Body of pancreas (tissue), 4 donors: ENCODE results near the gene CELF5. TPM values are rescaled to one million over a fixed set of nuclear protein-coding genes. Genes with fewer than 3 reads are reported as not detected.

Experiments used
- ATAC-seq: fragments of 150-250 bp; one replicate; pipeline ENCODE4 v1.9.1; 2016
- DNase-seq, 4 donors: peaks; one replicate each; pipeline ENCODE4 v3.0.0-alpha.2; 2019
- H3K27ac ChIP-seq, 4 donors: fragments of 200-600 bp; sonication (generic); 1 replicate in 3 of 4; 2 replicates in 1 of 4; pipeline versions ENCODE4 v1.5.1 to v1.6.1; 2016 to 2019; ENCODE audit warnings: mild to moderate bottlenecking in 1 of 4, mixed read lengths in 1 of 4, moderate library complexity in 1 of 4
- H3K27me3 ChIP-seq, 2 donors: fragments of 200-600 bp; sonication (generic); one replicate each; pipeline ENCODE4 v1.6.0; 2016; ENCODE audit warnings: mild to moderate bottlenecking in 1 of 2
- H3K36me3 ChIP-seq, 2 donors: fragments of 200-600 bp; sonication (generic); replicated peaks in 1 of 2; 2 replicates each; pipeline ENCODE4 v1.5.1; 2016; ENCODE audit warnings: low read depth in 2 of 2; ENCODE audit not compliant: insufficient read depth in 1 of 2
- H3K4me1 ChIP-seq: fragments of 200-600 bp; sonication (generic); one replicate; pipeline ENCODE4 v1.6.0; 2016
- H3K4me3 ChIP-seq, 2 donors: fragments of 200-600 bp; sonication (generic); 1 replicate in 1 of 2; 2 replicates in 1 of 2; pipeline ENCODE4 v1.5.1; 2016 to 2019
- H3K9me3 ChIP-seq, 3 donors: fragments of 200-600 bp; sonication (generic); 1 replicate in 2 of 3; 2 replicates in 1 of 3; pipeline ENCODE4 v1.5.1; 2016
- POLR2A ChIP-seq, 3 donors: fragments of 450-650 bp; IDR thresholded peaks; one replicate each; pipeline ENCODE4 v1.6.1; 2016; ENCODE audit warnings: antibody characterized with exemption in 3 of 3, mild to moderate bottlenecking in 2 of 3
- WGBS, 2 donors: methylation state at CpG; one replicate each; pipeline ENCODE4 v1.1.5; 2017; 5-methylcytosine and 5-hydroxymethylcytosine counted together
- intact Hi-C: fragments of 100-400 bp; cut with DNase I; formaldehyde crosslinking; loops from one replicate; pipeline ENCODE4 v1.15.1; 2023
- total RNA-seq, 2 donors: library from RNA; depleted of rRNA; stranded (reverse); fragments of >200 nt; gene quantifications; one replicate each; pipeline ENCODE4 v1.1.0, GENCODE V29; 2016
- TF ChIP-seq, protein P1 (sequence below), 7 experiments: fragments of 450-650 bp in 4 of 7; fragments of 200-600 bp in 3 of 7; sonication (generic) in 3 of 7; IDR thresholded peaks; one replicate each; pipeline ENCODE4 v1.5.1; 2016 to 2019; ENCODE audit warnings: antibody characterized with exemption in 7 of 7

The CELF5 gene
- total RNA-seq, 2 donors from 2014 or later, result 0.33 TPM; not detected in 1

DNA sequence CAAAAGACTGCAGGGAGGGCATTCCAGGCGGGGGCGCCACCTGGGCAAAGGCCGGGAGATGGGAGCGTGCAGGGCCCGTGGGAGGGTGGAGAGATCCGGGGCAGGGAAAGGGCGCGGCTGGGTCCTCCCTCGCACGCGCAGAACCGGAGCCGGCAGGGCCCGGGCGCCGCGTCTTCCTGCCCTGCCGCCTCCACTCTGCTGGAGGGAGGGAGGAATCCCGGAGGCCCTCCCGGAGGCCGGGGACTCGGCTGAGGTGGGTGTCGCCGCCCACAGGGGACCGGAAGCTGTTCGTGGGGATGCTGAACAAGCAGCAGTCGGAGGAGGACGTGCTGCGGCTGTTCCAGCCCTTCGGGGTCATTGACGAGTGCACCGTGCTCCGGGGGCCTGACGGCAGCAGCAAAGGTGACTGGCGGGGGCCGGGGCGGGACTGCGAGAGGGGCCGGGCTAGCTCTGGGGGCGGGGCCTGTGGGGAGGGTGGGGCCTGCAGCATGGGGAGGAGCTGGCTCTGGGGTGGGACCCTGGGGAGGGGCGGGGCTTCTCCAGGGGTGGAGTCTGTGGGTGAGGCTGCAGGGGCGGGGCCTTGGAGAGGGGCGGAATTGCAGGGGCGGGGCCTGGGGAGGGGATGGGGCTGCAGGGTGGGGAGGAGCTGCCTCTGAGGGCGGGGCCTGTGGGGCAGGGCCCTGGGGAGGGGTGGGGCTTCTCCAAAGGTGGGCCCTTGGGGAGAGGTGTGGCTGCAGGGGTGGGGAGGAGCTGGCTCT lies 51.3 kb downstream of the CELF5 start:
- Histone ChIP-seq H3K4me3 (no peak overlapping the region), H3K4me1 (peaks cover 7% of the 10 kb centered on the region), H3K27ac (no peak overlapping the region), H3K27me3 (peaks cover 0 to 5% of the 10 kb centered on the region in 2 donors), H3K9me3 (peaks cover 0 to 3% (median 0%) of the 10 kb centered on the region in 3 donors), H3K36me3 (no peaks in the 10 kb centered on the region)
- intact Hi-C loops, result no loop called here
- WGBS, 2 donors, result 3% methylated on average over 40 of the region's 45 CpGs; no CpG with 5 or more reads in 1 of the 2 donors
- peak; percentile 79 for ATAC-seq
- peak; percentile 75 to 87 (median 78) for DNase-seq
- TF ChIP-seq POLR2A (IDR thresholded peaks at IDR 0.05), result no peak
- TF ChIP-seq, protein P1, sequence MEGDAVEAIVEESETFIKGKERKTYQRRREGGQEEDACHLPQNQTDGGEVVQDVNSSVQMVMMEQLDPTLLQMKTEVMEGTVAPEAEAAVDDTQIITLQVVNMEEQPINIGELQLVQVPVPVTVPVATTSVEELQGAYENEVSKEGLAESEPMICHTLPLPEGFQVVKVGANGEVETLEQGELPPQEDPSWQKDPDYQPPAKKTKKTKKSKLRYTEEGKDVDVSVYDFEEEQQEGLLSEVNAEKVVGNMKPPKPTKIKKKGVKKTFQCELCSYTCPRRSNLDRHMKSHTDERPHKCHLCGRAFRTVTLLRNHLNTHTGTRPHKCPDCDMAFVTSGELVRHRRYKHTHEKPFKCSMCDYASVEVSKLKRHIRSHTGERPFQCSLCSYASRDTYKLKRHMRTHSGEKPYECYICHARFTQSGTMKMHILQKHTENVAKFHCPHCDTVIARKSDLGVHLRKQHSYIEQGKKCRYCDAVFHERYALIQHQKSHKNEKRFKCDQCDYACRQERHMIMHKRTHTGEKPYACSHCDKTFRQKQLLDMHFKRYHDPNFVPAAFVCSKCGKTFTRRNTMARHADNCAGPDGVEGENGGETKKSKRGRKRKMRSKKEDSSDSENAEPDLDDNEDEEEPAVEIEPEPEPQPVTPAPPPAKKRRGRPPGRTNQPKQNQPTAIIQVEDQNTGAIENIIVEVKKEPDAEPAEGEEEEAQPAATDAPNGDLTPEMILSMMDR (IDR thresholded peaks at IDR 0.05), result peak in 2 of 7 experiments; percentile 10 to 27

- intact Hi-C loops, result no loop called here
- no peaks in the 10 kb centered on the region for H3K36me3 ChIP-seq
- 0 to 2% methylated on average over 2 to 11 of the region's 11 CpGs for WGBS, 2 donors
- peaks cover 0 to 3% (median 0%) of the 10 kb centered on the region in 3 donors for H3K9me3 ChIP-seq
- TF ChIP-seq POLR2A (IDR thresholded peaks at IDR 0.05), result no peak
- TF ChIP-seq, protein P1 (IDR thresholded peaks at IDR 0.05), result no peak
- no peak overlapping the region for H3K27ac ChIP-seq
- peak; percentile 22 for ATAC-seq
- H3K4me3 ChIP-seq, result no peak overlapping the region
- peak; percentile 17 to 52 (median 31) for DNase-seq
- H3K27me3 ChIP-seq, result peaks cover 0 to 4% of the 10 kb centered on the region in 2 donors
- peaks cover 7% of the 10 kb centered on the region for H3K4me1 ChIP-seq
These were observed 51.9 kb downstream of the CELF5 start for GRCh38 chr19:3276341-3276799.

DNA sequence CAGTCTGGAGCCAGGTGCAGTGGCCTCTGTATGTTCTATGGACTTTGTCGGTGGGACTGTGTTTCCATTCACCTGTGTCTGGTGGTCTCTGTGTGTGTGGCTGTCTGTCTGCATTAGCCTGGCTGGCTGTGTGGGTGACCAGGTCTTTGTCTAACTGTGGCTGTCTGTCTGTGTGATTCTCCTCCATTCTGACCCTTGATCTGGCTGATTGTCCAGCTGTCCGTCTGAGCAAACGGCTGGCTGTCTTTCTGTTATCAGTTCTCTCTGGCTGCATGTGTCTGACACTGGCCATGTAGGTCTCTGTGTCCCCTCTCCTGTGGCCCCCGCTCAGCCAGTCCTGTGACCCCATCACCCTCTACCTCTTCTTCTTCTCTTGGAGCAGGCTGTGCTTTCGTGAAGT lies 53.2 kb downstream of the CELF5 start:
- DNase-seq (no peak), ATAC-seq (no peak)
- H3K9me3 ChIP-seq, result peaks cover 0 to 3% (median 0%) of the 10 kb centered on the region in 3 donors
- H3K4me1 ChIP-seq, result peaks cover 7% of the 10 kb centered on the region
- H3K36me3 ChIP-seq, result no peaks in the 10 kb centered on the region
- H3K27me3 ChIP-seq, result no peaks in the 10 kb centered on the region
- H3K27ac ChIP-seq, result no peak overlapping the region
- WGBS, 2 donors, result 40 to 53% methylated on average over 5 of the region's 5 CpGs
- no peak for TF ChIP-seq POLR2A (IDR thresholded peaks at IDR 0.05)
- TF ChIP-seq, protein P1 (IDR thresholded peaks at IDR 0.05), result no peak
- no peak overlapping the region for H3K4me3 ChIP-seq
- intact Hi-C loops, result no loop called here

DNA sequence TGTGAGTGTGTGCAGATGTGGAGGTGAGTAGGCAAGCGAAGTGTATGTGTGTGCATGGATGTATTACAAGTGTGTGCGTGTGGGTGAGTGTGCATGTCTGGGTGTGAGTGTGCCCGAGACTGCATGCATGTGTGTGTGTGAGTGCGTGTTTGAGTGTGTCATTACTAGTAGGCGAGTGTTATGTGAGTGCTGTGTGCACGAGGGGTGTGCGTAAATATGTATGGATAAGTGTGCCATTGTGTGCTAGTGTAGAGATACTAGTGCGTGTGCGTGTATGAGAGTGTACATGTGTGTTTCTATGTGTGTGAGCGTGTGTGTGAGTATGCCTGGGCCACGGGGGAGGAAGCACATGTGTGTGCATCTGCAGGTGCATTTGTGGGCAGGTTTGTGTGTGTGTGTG lies 53.8 kb downstream of the CELF5 start:
- no peak overlapping the region for H3K4me3 ChIP-seq
- H3K9me3 ChIP-seq, result no peaks in the 10 kb centered on the region
- H3K27ac ChIP-seq, result no peak overlapping the region
- H3K27me3 ChIP-seq, result no peaks in the 10 kb centered on the region
- TF ChIP-seq, protein P1 (IDR thresholded peaks at IDR 0.05), result no peak
- TF ChIP-seq POLR2A (IDR thresholded peaks at IDR 0.05), result no peak
- intact Hi-C loops, result no loop called here
- ATAC-seq (no peak), DNase-seq (no peak)
- H3K36me3 ChIP-seq, result no peaks in the 10 kb centered on the region
- WGBS, 2 donors, result 78 to 79% methylated on average over 11 of the region's 11 CpGs
- peaks cover 7% of the 10 kb centered on the region for H3K4me1 ChIP-seq
